MM.1S (cell line): ENCODE data around the gene PLA1A.

Source experiments
- CTCF ChIP-seq: fragments of 300-600 bp; sonication (generic); IDR thresholded peaks from 2 replicates; pipeline ENCODE4 v1.5.1; 2016; ENCODE audit warnings: antibody characterized with exemption, low read length, mixed read lengths
- EZH2 ChIP-seq: fragments of 300-600 bp; sonication (generic); optimal IDR thresholded peaks from 2 replicates; pipeline ENCODE3; 2017; ENCODE audit warnings: low read depth, mild to moderate bottlenecking, antibody characterized with exemption, low read length, mixed read lengths

DNA sequence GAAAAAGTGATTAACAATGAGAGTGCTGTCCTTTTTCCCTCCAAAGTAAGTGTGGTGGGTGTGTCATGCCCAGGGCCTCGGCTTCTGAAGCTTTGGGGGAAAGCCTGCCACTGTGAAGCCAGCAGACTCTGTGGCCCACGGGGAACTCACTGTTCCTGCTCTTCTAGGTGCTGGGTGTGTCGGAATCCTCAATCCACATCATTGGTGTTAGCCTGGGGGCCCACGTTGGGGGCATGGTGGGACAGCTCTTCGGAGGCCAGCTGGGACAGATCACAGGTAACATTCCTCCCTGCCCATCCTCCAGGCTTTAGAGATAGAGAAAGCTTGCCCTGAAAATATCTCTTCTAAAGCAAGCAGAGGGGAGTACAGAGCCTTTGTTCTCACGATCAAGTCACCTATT, 11.6 kb downstream of the PLA1A start:
- TF ChIP-seq CTCF (no peak), EZH2 (no peak)
